Liver (tissue), 9 donors: ENCODE data around the gene YIPF1. TPM values are rescaled to one million over a fixed set of nuclear protein-coding genes. Genes with fewer than 3 reads are reported as not detected.

ENCODE experiments used
- DNase-seq: peaks from one replicate; pipeline ENCODE4 v3.0.0-alpha.2; 2017; ENCODE audit warnings: low spot score
- H3K27ac ChIP-seq, 2 donors: one replicate each; pipeline ENCODE4 v1.7.0; 2013; ENCODE audit warnings: inconsistent platforms in 2 of 2, low read length in 2 of 2, control low read depth in 1 of 2, low read depth in 1 of 2, mild to moderate bottlenecking in 1 of 2
- H3K27me3 ChIP-seq, 4 donors: one replicate each; pipeline versions ENCODE4 v1.6.1 to v1.7.0; 2013; ENCODE audit warnings: low read length in 3 of 4, inconsistent platforms in 1 of 4, mild to moderate bottlenecking in 1 of 4, moderate library complexity in 1 of 4; ENCODE audit not compliant: control insufficient read depth in 4 of 4, insufficient read depth in 4 of 4
- H3K36me3 ChIP-seq, 4 donors: one replicate each; pipeline versions ENCODE4 v1.6.1 to v1.7.0; 2013; ENCODE audit warnings: low read length in 3 of 4, mild to moderate bottlenecking in 3 of 4, low read depth in 1 of 4, moderate library complexity in 1 of 4; ENCODE audit not compliant: control insufficient read depth in 4 of 4, insufficient read depth in 3 of 4
- H3K4me1 ChIP-seq, 4 donors: one replicate each; pipeline versions ENCODE4 v1.6.1 to v1.7.0; 2013; ENCODE audit warnings: low read length in 3 of 4, mild to moderate bottlenecking in 3 of 4, moderate library complexity in 1 of 4; ENCODE audit not compliant: control insufficient read depth in 4 of 4, insufficient read depth in 4 of 4
- H3K4me3 ChIP-seq, 3 donors: one replicate each; pipeline versions ENCODE4 v1.6.1 to v1.7.0; 2013; ENCODE audit warnings: low read length in 3 of 3, control low read depth in 1 of 3, low read depth in 1 of 3, mild to moderate bottlenecking in 1 of 3
- H3K9ac ChIP-seq, 2 donors: one replicate each; pipeline ENCODE4 v1.7.0; 2013; ENCODE audit warnings: low read length in 2 of 2, mild to moderate bottlenecking in 2 of 2, moderate library complexity in 2 of 2, control low read depth in 1 of 2, low read depth in 1 of 2
- H3K9me3 ChIP-seq, 4 donors: one replicate each; pipeline versions ENCODE4 v1.6.1 to v1.7.0; 2013; ENCODE audit warnings: low read length in 3 of 4; ENCODE audit not compliant: control insufficient read depth in 4 of 4
- EGR1 ChIP-seq, 2 donors: IDR thresholded peaks; 2 replicates each; pipeline ENCODE4 v1.6.1; 2016 to 2018; ENCODE audit warnings: antibody characterized with exemption in 2 of 2, low read depth in 2 of 2
- FOXA1 ChIP-seq: IDR thresholded peaks from 2 replicates; pipeline ENCODE4 v1.6.1; 2016; ENCODE audit warnings: antibody characterized with exemption
- FOXA2 ChIP-seq: IDR thresholded peaks from 2 replicates; pipeline ENCODE4 v1.6.1; 2016; ENCODE audit warnings: antibody characterized with exemption
- GABPA ChIP-seq, 2 donors: IDR thresholded peaks in 1 of 2; conservative IDR thresholded peaks in 1 of 2; 2 replicates each; pipeline ENCODE4 v1.6.1; 2016; ENCODE audit warnings: antibody characterized with exemption in 2 of 2, mild to moderate bottlenecking in 1 of 2, moderate library complexity in 1 of 2
- HNF4A ChIP-seq, 2 donors: conservative IDR thresholded peaks; 2 replicates each; pipeline ENCODE4 v1.6.1; 2016; ENCODE audit warnings: antibody characterized with exemption in 2 of 2, mild to moderate bottlenecking in 2 of 2
- HNF4G ChIP-seq: IDR thresholded peaks from 2 replicates; pipeline ENCODE4 v1.6.1; 2016; ENCODE audit warnings: antibody characterized with exemption
- JUND ChIP-seq, 2 donors: IDR thresholded peaks; 2 replicates each; pipeline ENCODE4 v1.6.1; 2016; ENCODE audit warnings: antibody characterized with exemption in 2 of 2
- NR2F2 ChIP-seq: IDR thresholded peaks from 2 replicates; pipeline ENCODE4 v1.6.1; 2016; ENCODE audit warnings: antibody characterized with exemption
- RAD21 ChIP-seq, 2 donors: IDR thresholded peaks; 2 replicates each; pipeline ENCODE4 v1.6.1; 2016; ENCODE audit warnings: antibody characterized with exemption in 2 of 2, mild to moderate bottlenecking in 2 of 2
- REST ChIP-seq: IDR thresholded peaks from 2 replicates; pipeline ENCODE4 v1.6.1; 2016; ENCODE audit warnings: antibody characterized with exemption, mild to moderate bottlenecking
- RXRA ChIP-seq, 2 donors: IDR thresholded peaks; 2 replicates each; pipeline ENCODE4 v1.6.1; 2017 to 2018; ENCODE audit warnings: antibody characterized with exemption in 2 of 2, mild to moderate bottlenecking in 1 of 2
- SP1 ChIP-seq: IDR thresholded peaks from 2 replicates; pipeline ENCODE4 v1.6.1; 2018; ENCODE audit warnings: antibody characterized with exemption, mild to moderate bottlenecking
- TAF1 ChIP-seq: conservative IDR thresholded peaks from 2 replicates; pipeline ENCODE4 v1.6.1; 2016; ENCODE audit warnings: antibody characterized with exemption, mild to moderate bottlenecking
- YY1 ChIP-seq: IDR thresholded peaks from 2 replicates; pipeline ENCODE4 v1.6.1; 2016; ENCODE audit warnings: antibody characterized with exemption, mild to moderate bottlenecking
- WGBS: extraction: QIAGEN DNeasy Blood & Tissue Kit; methylation state at CpG from one replicate; pipeline ENCODE4 v1.1.7; 2013; 5-methylcytosine and 5-hydroxymethylcytosine counted together
- polyA plus RNA-seq, 2 donors: library from polyadenylated mRNA; stranded (reverse) in 1 of 2; unstranded in 1 of 2; fragments of 200-250 nt in 1 of 2; fragments of >200 nt in 1 of 2; fragmentation: Nextera tagmentation in 1 of 2; extraction: Ambion mirVana in 1 of 2; gene quantifications; one replicate each; pipeline versions ENCODE4 v1.2.1 to v1.2.3, GENCODE V29; 2013 to 2015
- total RNA-seq, 2 donors: library from RNA; depleted of rRNA; stranded (reverse); fragments of >200 nt; gene quantifications; one replicate each; pipeline ENCODE4 v1.2.3, GENCODE V29; 2014
- TF ChIP-seq, protein P1 (sequence below): IDR thresholded peaks from 2 replicates; pipeline ENCODE4 v1.6.1; 2016; ENCODE audit warnings: antibody characterized with exemption
- TF ChIP-seq, protein P2 (sequence below): IDR thresholded peaks from 2 replicates; pipeline ENCODE4 v1.6.1; 2016; ENCODE audit warnings: antibody characterized with exemption
- TF ChIP-seq, protein P3 (sequence below): fragments of 150-350 bp; IDR thresholded peaks from 2 replicates; pipeline ENCODE4 v1.5.1; 2017; ENCODE audit warnings: improper control_type of control experiment, low read depth, low read length; ENCODE audit not compliant: missing input control
- TF ChIP-seq, protein P4 (sequence below): IDR thresholded peaks from 2 replicates; pipeline ENCODE4 v1.6.1; 2016; ENCODE audit warnings: antibody characterized with exemption
- donor health status: healthy.
- donor health status: healthy.
- donor health status: healthy.
- donor health status: healthy.
- donor health status: healthy.

The YIPF1 gene
- total and polyA plus RNA-seq, 4 donors = 19.9 to 29.6 (median 28.1) TPM

DNA sequence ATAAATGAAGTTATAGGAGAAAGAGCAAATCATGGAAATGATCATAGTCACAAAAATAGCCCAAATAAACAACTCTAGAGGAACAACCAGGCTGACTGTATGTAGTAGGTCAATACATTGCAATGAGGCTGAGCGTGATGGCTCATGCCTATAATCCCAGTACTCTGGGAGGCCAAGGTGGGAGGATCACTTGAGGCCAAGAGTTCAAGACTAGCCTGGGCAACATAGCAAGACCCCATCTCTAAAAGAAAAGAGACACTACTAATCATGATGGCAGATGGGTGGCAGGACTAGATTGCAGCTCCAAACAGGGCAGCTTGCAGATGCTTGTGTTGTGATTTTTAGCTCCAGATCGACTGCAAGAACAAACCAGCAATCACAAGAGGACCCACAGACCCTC is 79.1 kb downstream of the YIPF1 start:
- Histone ChIP-seq H3K27ac (no peak overlapping the region), H3K9me3 (no peaks in the 10 kb centered on the region), H3K36me3 (peaks cover 0 to 4% (median 1%) of the 10 kb centered on the region in 4 donors), H3K27me3 (no peaks in the 10 kb centered on the region), H3K4me3 (no peak overlapping the region), H3K9ac (no peak overlapping the region), H3K4me1 (no peaks in the 10 kb centered on the region)
- WGBS = 100% methylated on average over 2 of the region's 2 CpGs
- TF ChIP-seq FOXA1 (no peak), FOXA2 (no peak)
- no peak for DNase-seq

- H3K9me3 ChIP-seq = no peaks in the 10 kb centered on the region
- DNase-seq = no peak
- H3K4me1 ChIP-seq = no peaks in the 10 kb centered on the region
- H3K4me3 ChIP-seq = no peak overlapping the region
- no peaks in the 10 kb centered on the region for H3K27me3 ChIP-seq
- no peak overlapping the region for H3K27ac ChIP-seq
- 98% methylated on average over 5 of the region's 5 CpGs for WGBS
- H3K36me3 ChIP-seq = peaks cover 0 to 6% (median 1%) of the 10 kb centered on the region in 4 donors
- H3K9ac ChIP-seq = no peak overlapping the region
- TF ChIP-seq, protein P1, sequence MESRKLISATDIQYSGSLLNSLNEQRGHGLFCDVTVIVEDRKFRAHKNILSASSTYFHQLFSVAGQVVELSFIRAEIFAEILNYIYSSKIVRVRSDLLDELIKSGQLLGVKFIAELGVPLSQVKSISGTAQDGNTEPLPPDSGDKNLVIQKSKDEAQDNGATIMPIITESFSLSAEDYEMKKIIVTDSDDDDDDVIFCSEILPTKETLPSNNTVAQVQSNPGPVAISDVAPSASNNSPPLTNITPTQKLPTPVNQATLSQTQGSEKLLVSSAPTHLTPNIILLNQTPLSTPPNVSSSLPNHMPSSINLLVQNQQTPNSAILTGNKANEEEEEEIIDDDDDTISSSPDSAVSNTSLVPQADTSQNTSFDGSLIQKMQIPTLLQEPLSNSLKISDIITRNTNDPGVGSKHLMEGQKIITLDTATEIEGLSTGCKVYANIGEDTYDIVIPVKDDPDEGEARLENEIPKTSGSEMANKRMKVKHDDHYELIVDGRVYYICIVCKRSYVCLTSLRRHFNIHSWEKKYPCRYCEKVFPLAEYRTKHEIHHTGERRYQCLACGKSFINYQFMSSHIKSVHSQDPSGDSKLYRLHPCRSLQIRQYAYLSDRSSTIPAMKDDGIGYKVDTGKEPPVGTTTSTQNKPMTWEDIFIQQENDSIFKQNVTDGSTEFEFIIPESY = no peak
- TF ChIP-seq, protein P2, sequence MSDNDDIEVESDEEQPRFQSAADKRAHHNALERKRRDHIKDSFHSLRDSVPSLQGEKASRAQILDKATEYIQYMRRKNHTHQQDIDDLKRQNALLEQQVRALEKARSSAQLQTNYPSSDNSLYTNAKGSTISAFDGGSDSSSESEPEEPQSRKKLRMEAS = no peak
- TF ChIP-seq SP1 (no peak), FOXA1 (no peak), GABPA (IDR thresholded peaks at IDR 0.05 in 1 of 2, conservative IDR thresholded peaks at IDR 0.05 in 1 of 2) (no peak), JUND (IDR thresholded peaks at IDR 0.05) (no peak), FOXA2 (no peak), TAF1 (no peak), RXRA (IDR thresholded peaks at IDR 0.05) (no peak), YY1 (no peak), HNF4G (no peak), REST (no peak), RAD21 (IDR thresholded peaks at IDR 0.05) (no peak), NR2F2 (no peak), HNF4A (conservative IDR thresholded peaks at IDR 0.05) (no peak), EGR1 (IDR thresholded peaks at IDR 0.05; ENCODE audit: low read depth in 2 of 2) (no peak)
- TF ChIP-seq, protein P3, sequence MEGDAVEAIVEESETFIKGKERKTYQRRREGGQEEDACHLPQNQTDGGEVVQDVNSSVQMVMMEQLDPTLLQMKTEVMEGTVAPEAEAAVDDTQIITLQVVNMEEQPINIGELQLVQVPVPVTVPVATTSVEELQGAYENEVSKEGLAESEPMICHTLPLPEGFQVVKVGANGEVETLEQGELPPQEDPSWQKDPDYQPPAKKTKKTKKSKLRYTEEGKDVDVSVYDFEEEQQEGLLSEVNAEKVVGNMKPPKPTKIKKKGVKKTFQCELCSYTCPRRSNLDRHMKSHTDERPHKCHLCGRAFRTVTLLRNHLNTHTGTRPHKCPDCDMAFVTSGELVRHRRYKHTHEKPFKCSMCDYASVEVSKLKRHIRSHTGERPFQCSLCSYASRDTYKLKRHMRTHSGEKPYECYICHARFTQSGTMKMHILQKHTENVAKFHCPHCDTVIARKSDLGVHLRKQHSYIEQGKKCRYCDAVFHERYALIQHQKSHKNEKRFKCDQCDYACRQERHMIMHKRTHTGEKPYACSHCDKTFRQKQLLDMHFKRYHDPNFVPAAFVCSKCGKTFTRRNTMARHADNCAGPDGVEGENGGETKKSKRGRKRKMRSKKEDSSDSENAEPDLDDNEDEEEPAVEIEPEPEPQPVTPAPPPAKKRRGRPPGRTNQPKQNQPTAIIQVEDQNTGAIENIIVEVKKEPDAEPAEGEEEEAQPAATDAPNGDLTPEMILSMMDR = no peak
- TF ChIP-seq, protein P4, sequence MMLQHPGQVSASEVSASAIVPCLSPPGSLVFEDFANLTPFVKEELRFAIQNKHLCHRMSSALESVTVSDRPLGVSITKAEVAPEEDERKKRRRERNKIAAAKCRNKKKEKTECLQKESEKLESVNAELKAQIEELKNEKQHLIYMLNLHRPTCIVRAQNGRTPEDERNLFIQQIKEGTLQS = no peak
Observed at GRCh38 chr1:53810007-53810406, 79.6 kb downstream of the YIPF1 start.
